Tibial nerve (tissue), 4 donors: ENCODE data around the gene TENM4. TPM values are rescaled to one million over a fixed set of nuclear protein-coding genes. Genes with fewer than 3 reads are reported as not detected.

ENCODE experiments used
- DNase-seq, 2 donors: peaks; one replicate each; pipeline ENCODE4 v3.0.0-alpha.2; 2019; ENCODE audit warnings: low spot score in 2 of 2
- H3K27ac ChIP-seq, 4 donors: fragments of 200-600 bp; sonication (generic) in 3 of 4; one replicate each; pipeline ENCODE4 v1.5.1; 2017 to 2019; ENCODE audit warnings: mild to moderate bottlenecking in 1 of 4
- H3K27me3 ChIP-seq, 2 donors: fragments of 200-600 bp; sonication (generic) in 1 of 2; one replicate each; pipeline versions ENCODE4 v1.5.1 to v1.6.0; 2017 to 2019
- H3K36me3 ChIP-seq, 3 donors: fragments of 200-600 bp; sonication (generic); one replicate each; pipeline ENCODE4 v1.5.1; 2018 to 2019
- H3K4me1 ChIP-seq, 4 donors: fragments of 200-600 bp; sonication (generic) in 3 of 4; one replicate each; pipeline ENCODE4 v1.5.1; 2017 to 2019
- H3K4me3 ChIP-seq, 4 donors: fragments of 200-600 bp; sonication (generic) in 3 of 4; one replicate each; pipeline ENCODE4 v1.5.1; 2017 to 2019; ENCODE audit warnings: mild to moderate bottlenecking in 1 of 4, moderate library complexity in 1 of 4
- H3K9me3 ChIP-seq, 4 donors: fragments of 200-600 bp; sonication (generic) in 3 of 4; one replicate each; pipeline ENCODE4 v1.5.1; 2017 to 2019
- EP300 ChIP-seq, 2 donors: sonication (generic); formaldehyde crosslinking; IDR thresholded peaks; one replicate each; pipeline ENCODE4 v1.6.1; 2017; ENCODE audit warnings: antibody characterized with exemption in 2 of 2, mild to moderate bottlenecking in 1 of 2
- POLR2A ChIP-seq, 2 donors: fragments of 450-650 bp; IDR thresholded peaks; one replicate each; pipeline ENCODE4 v1.6.1; 2017; ENCODE audit warnings: antibody characterized with exemption in 2 of 2, mild to moderate bottlenecking in 2 of 2, moderate library complexity in 2 of 2
- WGBS, 2 donors: methylation state at CpG; one replicate each; pipeline ENCODE4 v1.1.5; 2018; 5-methylcytosine and 5-hydroxymethylcytosine counted together
- total RNA-seq, 4 donors: library from RNA; depleted of rRNA; stranded (reverse); fragments of >200 nt; gene quantifications; one replicate each; pipeline ENCODE4 v1.1.0, GENCODE V29; 2016
- TF ChIP-seq, protein P1 (sequence below), 5 experiments: fragments of 200-600 bp in 3 of 5; fragments of 450-650 bp in 2 of 5; sonication (generic) in 3 of 5; IDR thresholded peaks; one replicate each; pipeline ENCODE4 v1.5.1; 2016 to 2019; ENCODE audit warnings: antibody characterized with exemption in 5 of 5, mild to moderate bottlenecking in 3 of 5, moderate library complexity in 2 of 5

Gene TENM4
- total RNA-seq, 4 donors from 2014 or later, result 15.3 to 36.3 (median 19.6) TPM

DNA sequence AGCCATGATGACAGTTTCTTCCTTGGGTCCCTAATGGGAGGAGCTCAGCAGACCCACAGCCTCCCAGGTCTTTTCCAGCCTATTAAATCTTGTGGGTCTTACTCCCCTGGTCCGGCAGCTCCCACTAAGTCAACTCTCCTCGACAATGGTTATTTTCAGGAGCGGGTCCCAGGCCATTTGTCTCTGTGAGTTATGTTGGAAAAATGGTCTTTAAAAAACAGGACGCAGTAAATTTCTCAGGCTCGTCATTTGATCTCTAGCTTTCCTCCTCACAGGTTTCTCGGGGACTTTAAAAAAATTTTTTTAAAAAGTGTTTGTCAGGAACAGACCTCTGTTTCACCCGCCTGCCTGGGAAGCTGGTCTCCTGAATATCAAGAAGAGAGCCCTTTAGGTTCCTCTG is 468.7 kb downstream of the TENM4 start:
- no peak for DNase-seq
- no peak for TF ChIP-seq EP300 (IDR thresholded peaks at IDR 0.05)
- no peak for TF ChIP-seq POLR2A (IDR thresholded peaks at IDR 0.05)
- TF ChIP-seq, protein P1, sequence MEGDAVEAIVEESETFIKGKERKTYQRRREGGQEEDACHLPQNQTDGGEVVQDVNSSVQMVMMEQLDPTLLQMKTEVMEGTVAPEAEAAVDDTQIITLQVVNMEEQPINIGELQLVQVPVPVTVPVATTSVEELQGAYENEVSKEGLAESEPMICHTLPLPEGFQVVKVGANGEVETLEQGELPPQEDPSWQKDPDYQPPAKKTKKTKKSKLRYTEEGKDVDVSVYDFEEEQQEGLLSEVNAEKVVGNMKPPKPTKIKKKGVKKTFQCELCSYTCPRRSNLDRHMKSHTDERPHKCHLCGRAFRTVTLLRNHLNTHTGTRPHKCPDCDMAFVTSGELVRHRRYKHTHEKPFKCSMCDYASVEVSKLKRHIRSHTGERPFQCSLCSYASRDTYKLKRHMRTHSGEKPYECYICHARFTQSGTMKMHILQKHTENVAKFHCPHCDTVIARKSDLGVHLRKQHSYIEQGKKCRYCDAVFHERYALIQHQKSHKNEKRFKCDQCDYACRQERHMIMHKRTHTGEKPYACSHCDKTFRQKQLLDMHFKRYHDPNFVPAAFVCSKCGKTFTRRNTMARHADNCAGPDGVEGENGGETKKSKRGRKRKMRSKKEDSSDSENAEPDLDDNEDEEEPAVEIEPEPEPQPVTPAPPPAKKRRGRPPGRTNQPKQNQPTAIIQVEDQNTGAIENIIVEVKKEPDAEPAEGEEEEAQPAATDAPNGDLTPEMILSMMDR (IDR thresholded peaks at IDR 0.05), result no peak
- no peak overlapping the region for H3K4me3 ChIP-seq
- H3K4me1 ChIP-seq, result no peaks in the 10 kb centered on the region
- H3K9me3 ChIP-seq, result no peaks in the 10 kb centered on the region
- H3K27me3 ChIP-seq, result no peaks in the 10 kb centered on the region
- no peaks in the 10 kb centered on the region for H3K36me3 ChIP-seq
- WGBS, 2 donors, result 81% methylated on average over 7 of the region's 7 CpGs
- no peak overlapping the region for H3K27ac ChIP-seq

DNA sequence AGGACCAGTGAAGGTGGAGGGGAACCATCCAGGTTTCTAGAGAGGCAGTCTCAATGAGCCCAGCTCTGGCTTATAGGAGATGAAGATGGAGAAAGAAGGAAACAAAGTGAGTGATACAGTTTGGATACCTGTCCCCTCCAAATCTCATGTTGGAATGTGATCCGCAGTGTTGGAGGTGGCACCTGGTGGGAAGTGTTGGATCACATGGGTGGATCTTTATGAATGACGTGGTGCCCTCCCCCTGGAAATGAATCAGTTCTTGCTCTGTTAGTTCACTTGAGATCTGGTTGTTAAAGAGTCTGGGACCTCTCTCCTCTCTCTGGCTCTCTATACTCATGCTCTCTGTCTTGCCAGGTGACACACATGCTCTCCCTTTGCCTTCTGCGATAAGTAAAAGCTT is 473.0 kb downstream of the TENM4 start:
- no peak for DNase-seq
- no peaks in the 10 kb centered on the region for H3K9me3 ChIP-seq
- H3K4me1 ChIP-seq, result no peaks in the 10 kb centered on the region
- no peak overlapping the region for H3K27ac ChIP-seq
- H3K36me3 ChIP-seq, result no peaks in the 10 kb centered on the region
- TF ChIP-seq, protein P1 (IDR thresholded peaks at IDR 0.05), result no peak
- H3K4me3 ChIP-seq, result no peak overlapping the region
- WGBS, 2 donors, result 84 to 97% methylated on average over 3 of the region's 3 CpGs
- peaks cover 0 to 4% of the 10 kb centered on the region in 2 donors for H3K27me3 ChIP-seq

DNA sequence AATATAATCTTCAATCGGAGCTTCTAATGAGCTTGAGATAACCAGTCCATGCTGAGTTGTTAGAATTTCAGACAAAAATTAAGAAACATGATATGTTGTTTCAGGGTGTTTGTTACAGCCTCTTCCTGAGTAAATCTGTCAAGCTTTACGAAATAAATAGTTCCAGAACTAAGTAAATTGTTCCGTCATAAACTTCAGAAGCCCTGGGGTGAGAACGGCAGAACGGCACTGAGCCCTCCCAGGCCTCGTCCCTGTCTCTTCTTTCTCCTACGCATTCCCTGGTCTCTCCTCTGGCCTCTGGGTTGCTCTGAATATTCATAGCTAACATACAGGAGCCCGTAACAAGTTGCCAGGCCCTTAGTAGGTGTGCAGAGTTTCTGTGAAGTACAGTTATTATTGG is 475.4 kb downstream of the TENM4 start:
- Histone ChIP-seq H3K4me1 (peaks cover 0 to 9% (median 0%) of the 10 kb centered on the region in 4 donors), H3K27ac (no peak overlapping the region), H3K27me3 (peaks cover 0 to 19% of the 10 kb centered on the region in 2 donors), H3K9me3 (no peaks in the 10 kb centered on the region), H3K4me3 (no peak overlapping the region), H3K36me3 (no peaks in the 10 kb centered on the region)
- DNase-seq, result no peak
- WGBS, 2 donors, result 76 to 82% methylated on average over 8 of the region's 8 CpGs
- TF ChIP-seq EP300 (IDR thresholded peaks at IDR 0.05) (no peak), POLR2A (IDR thresholded peaks at IDR 0.05) (no peak)
- TF ChIP-seq, protein P1 (IDR thresholded peaks at IDR 0.05), result no peak

DNA sequence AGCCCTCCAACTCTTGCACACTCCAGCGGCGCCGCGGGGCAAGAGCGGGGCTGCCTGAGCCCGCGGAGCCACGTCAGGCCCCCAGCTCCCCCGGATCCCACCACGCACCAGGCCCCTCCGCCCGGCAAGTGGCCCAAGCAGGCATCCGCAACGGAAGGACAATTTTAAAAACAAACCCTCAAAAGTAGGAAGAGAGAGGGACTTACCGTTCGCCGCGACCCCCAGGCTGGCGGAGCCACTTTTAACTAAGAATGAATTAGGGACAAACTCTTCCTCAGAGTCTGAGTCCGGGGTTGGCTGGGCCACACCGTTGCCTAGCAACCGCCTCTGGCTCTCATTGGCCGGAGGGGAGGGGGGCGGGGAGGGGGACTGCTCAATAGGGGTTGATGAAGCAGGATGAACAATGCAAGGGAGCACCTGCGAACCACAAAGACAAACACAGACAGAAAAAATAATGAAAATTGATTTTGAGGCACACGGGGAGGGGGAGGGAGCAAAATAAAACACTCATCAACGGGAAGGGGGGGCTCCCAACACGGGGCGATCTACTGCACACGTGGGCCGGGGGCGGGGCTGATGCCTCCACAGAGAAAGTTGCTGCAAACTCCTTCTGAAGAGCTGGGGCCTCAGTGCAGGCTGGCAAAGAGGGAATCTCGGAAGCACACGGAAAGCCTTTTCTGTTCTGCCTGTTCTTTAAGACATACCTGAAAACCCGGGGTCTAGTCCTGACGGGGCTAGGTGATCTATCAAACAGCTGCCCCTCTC is 478.7 kb downstream of the TENM4 start:
- 10 to 19% methylated on average over 36 of the region's 36 CpGs for WGBS, 2 donors
- Histone ChIP-seq H3K4me3 (no peak overlapping the region), H3K9me3 (no peaks in the 10 kb centered on the region), H3K36me3 (no peaks in the 10 kb centered on the region), H3K4me1 (peaks cover 0 to 9% (median 0%) of the 10 kb centered on the region in 4 donors), H3K27me3 (peaks cover 0 to 19% of the 10 kb centered on the region in 2 donors), H3K27ac (no peak overlapping the region)
- DNase-seq, result no peak
- TF ChIP-seq POLR2A (IDR thresholded peaks at IDR 0.05) (no peak), EP300 (IDR thresholded peaks at IDR 0.05) (no peak)
- TF ChIP-seq, protein P1 (IDR thresholded peaks at IDR 0.05), result no peak

DNA sequence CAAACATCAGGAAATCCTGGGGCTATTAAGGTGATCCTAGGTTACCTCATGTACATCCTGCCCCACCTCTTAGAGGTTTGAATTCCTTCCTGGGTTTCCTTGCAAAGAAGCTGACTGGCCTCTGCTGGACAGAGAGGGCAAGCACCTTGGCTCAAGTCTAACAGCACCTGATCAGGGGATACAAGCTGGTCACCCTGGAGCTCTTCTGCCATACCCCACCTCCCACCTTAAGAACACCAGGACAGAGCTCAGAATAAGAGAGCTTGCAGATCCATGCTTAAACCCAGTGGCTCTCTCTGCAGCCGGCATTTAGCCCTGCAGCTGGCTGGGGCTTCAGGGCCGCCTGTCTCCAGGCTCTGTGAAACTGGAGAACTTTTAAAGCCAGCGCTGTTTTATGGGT is 479.6 kb downstream of the TENM4 start:
- TF ChIP-seq EP300 (IDR thresholded peaks at IDR 0.05) (no peak), POLR2A (IDR thresholded peaks at IDR 0.05) (no peak)
- TF ChIP-seq, protein P1 (IDR thresholded peaks at IDR 0.05), result no peak
- Histone ChIP-seq H3K27me3 (peaks cover 0 to 19% of the 10 kb centered on the region in 2 donors), H3K36me3 (no peaks in the 10 kb centered on the region), H3K9me3 (no peaks in the 10 kb centered on the region), H3K4me3 (no peak overlapping the region), H3K4me1 (peaks cover 0 to 9% (median 0%) of the 10 kb centered on the region in 4 donors), H3K27ac (no peak overlapping the region)
- WGBS, 2 donors, result 41 to 42% methylated on average over 3 of the region's 3 CpGs
- no peak for DNase-seq
